GM19239 (cell line): Measurements from ENCODE around the gene KANK2.

Experiments used
- DNase-seq: peaks from one replicate; pipeline ENCODE4 v3.0.0; 2011; ENCODE audit warnings: low spot score; ENCODE audit not compliant: insufficient read length
- FAIRE-seq: peaks from 2 replicates; lab custom pipeline; 2011; peaks lifted over from hg19 to GRCh38; lab: Jason Lieb, UNC

Gene KANK2

GRCh38 chr19:11197291-11198174 lies at the start of gene KANK2:
Gene KANK2, minus strand, starts transcription at chr19:11197545. Its CDS starts 3,034 bp downstream, at chr19:11194511.
- FAIRE-seq (peak; percentile 86), DNase-seq (peak; percentile 97)

- FAIRE-seq (no peak), DNase-seq (no peak)
Measured at GRCh38 chr19:11246941-11247340, 49.6 kb upstream of the KANK2 start.

GRCh38 chr19:11244846-11245589 lies 47.7 kb upstream of the KANK2 start:
- DNase-seq (no peak), FAIRE-seq (no peak)

- no peak for FAIRE-seq
- no peak for DNase-seq
Measured at GRCh38 chr19:11243798-11244169, 46.4 kb upstream of the KANK2 start.

GRCh38 chr19:11242864-11243797 lies 45.8 kb upstream of the KANK2 start:
- DNase-seq (peak; percentile 98), FAIRE-seq (peak; percentile 90)

- DNase-seq = no peak
- FAIRE-seq = no peak
Measured at GRCh38 chr19:11242025-11242424, 44.7 kb upstream of the KANK2 start.

- DNase-seq = no peak
- FAIRE-seq = no peak
Measured at GRCh38 chr19:11240008-11240444, 42.7 kb upstream of the KANK2 start.

GRCh38 chr19:11239377-11240000 lies 42.1 kb upstream of the KANK2 start, which contains the start of gene ANGPTL8:
Gene ANGPTL8, plus strand, starts transcription at chr19:11239619. Its CDS starts 19 bp downstream, at chr19:11239638.
- FAIRE-seq = no peak
- DNase-seq = no peak

GRCh38 chr19:11238781-11239376 lies 41.5 kb upstream of the KANK2 start:
- FAIRE-seq (no peak), DNase-seq (no peak)

- DNase-seq = no peak
Measured at GRCh38 chr19:11238041-11238440, 40.7 kb upstream of the KANK2 start.

GRCh38 chr19:11237321-11237720 lies 40.0 kb upstream of the KANK2 start:
- DNase-seq (no peak), FAIRE-seq (no peak)

More at GRCh38 chr19:11238041-11238440, 40.7 kb upstream of the KANK2 start:
- FAIRE-seq = no peak

GRCh38 chr19:11236324-11237301 lies 39.3 kb upstream of the KANK2 start:
- DNase-seq (no peak), FAIRE-seq (no peak)

- FAIRE-seq = no peak
- no peak for DNase-seq
Measured at GRCh38 chr19:11234486-11235075, 37.2 kb upstream of the KANK2 start.

- DNase-seq (no peak), FAIRE-seq (no peak)
Measured at GRCh38 chr19:11233073-11233472, 35.7 kb upstream of the KANK2 start.

- no peak for FAIRE-seq
- DNase-seq = no peak
Measured at GRCh38 chr19:11232555-11232954, 35.2 kb upstream of the KANK2 start.

- FAIRE-seq = no peak
Measured at GRCh38 chr19:11230621-11231386, 33.5 kb upstream of the KANK2 start.

More at GRCh38 chr19:11230621-11231386, 33.5 kb upstream of the KANK2 start:
- no peak for DNase-seq
